HepG2 (cell line): ENCODE results near the gene CDH12. TPM values are rescaled to one million over a fixed set of nuclear protein-coding genes. Genes with fewer than 3 reads are reported as not detected.

ENCODE experiments used
- HMGXB3 ChIP-seq: sonication (generic); formaldehyde crosslinking; IDR thresholded peaks from 2 replicates; pipeline ENCODE4 v1.4.0; 2020; ENCODE audit warnings: missing genetic modification reagents, borderline replicate concordance
- MAFK ChIP-seq, 2 experiments: IDR thresholded peaks in 1 of 2; conservative IDR thresholded peaks in 1 of 2; 2 replicates each; pipeline ENCODE4 v1.6.1; 2011; ENCODE audit warnings: improper control_type of control experiment in 2 of 2, low read length in 2 of 2
- SIX4 ChIP-seq: sonication (generic); formaldehyde crosslinking; IDR thresholded peaks from 2 replicates; pipeline ENCODE4 v1.4.0; 2020; ENCODE audit warnings: missing genetic modification reagents
- ZNF646 ChIP-seq: sonication (generic); formaldehyde crosslinking; IDR thresholded peaks from 2 replicates; pipeline ENCODE4 v1.9.0; 2021; ENCODE audit warnings: mild to moderate bottlenecking, missing genetic modification reagents
- polyA plus RNA-seq, 8 experiments: library from polyadenylated mRNA; depleted of rRNA in 3 of 8; stranded (reverse) in 7 of 8; unstranded in 1 of 8; fragments of >200 nt; fragmentation: Illumina TruSeq in 4 of 8; extraction: Trizol in 4 of 8; gene quantifications; 2 replicates each; pipeline versions ENCODE4 v1.2.1 to v1.2.3, GENCODE V29; 2011 to 2016; ENCODE audit warnings: low read depth in 4 of 8, missing spikeins in 1 of 8, mixed read lengths in 1 of 8; ENCODE audit not compliant: insufficient read depth in 1 of 8
- total RNA-seq, 5 experiments: library from RNA; depleted of rRNA; stranded (reverse); fragments of >200 nt; fragmentation: Illumina TruSeq; extraction: Trizol; gene quantifications; 2 replicates each; pipeline ENCODE4 v1.2.3, GENCODE V29; 2016; ENCODE audit warnings: low read depth in 1 of 5

The CDH12 gene
- total and polyA plus RNA-seq, 2 of the 13 experiments (the other 11 are each of a cell fraction or from before 2014, with no cell fraction given) = not detected

DNA sequence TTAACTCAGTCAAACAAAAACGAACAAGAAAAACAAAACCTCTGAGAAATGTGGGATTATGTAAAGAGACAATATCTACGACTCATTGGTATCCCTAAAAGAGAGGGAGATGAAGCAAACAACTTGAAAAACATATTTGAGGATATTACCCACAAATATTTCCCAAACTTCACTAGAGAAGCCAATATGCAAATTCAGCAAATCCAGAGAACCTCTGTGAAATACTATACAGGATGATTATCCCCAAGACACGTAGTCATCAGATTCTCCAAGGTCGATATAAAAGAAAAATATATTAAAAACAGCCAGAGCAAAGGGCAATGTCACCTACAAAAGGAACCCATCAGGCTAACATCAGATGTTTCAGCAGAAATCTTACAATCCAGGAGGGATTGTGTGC, 226.1 kb downstream of the CDH12 start (continued):
- TF ChIP-seq ZNF646 (CRISPR knock-in tag) (no peak), HMGXB3 (CRISPR knock-in tag) (no peak), SIX4 (CRISPR knock-in tag) (no peak), MAFK (conservative IDR thresholded peaks at IDR 0.05 in 1 of 2, IDR thresholded peaks at IDR 0.05 in 1 of 2; ENCODE audit: low read length in 2 of 2) (peak; percentile 29 to 77; a peak in 2 of 4 replicates)
